ENCODE results near the gene APC2. TPM values are rescaled to one million over a fixed set of nuclear protein-coding genes. Genes with fewer than 3 reads are reported as not detected.

Gene APC2
- total RNA-seq, 4 donors from 2014 or later = 0.02 to 1.2 (median 0.35) TPM

DNA sequence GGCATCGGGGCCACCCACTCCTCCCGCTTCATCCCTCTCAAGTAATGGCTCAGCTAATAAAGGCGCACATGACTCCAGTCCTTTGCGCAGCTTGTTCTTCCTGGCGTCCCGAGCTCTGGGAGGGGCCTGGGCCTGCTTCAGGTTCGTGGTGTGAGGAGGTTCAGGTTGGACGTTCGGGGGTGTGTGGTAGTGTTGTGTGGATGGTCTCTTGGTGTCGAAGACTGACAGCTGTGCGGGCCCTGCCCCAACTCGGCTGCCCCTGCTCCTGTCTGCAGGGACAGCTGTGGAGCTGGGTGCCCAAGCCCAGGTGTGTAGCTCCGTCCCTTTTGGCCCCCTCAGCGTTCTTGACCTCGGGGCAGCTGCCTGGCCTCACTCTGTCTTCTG, 9.5 kb upstream of the APC2 start:
- H3K9me3 ChIP-seq = no peaks in the 10 kb centered on the region
- peaks cover 0 to 53% of the 10 kb centered on the region in 2 donors for H3K36me3 ChIP-seq
- TF ChIP-seq POLR2AphosphoS5 (IDR thresholded peaks at IDR 0.05) (no peak), EP300 (IDR thresholded peaks at IDR 0.05) (no peak)
- TF ChIP-seq, protein P1, sequence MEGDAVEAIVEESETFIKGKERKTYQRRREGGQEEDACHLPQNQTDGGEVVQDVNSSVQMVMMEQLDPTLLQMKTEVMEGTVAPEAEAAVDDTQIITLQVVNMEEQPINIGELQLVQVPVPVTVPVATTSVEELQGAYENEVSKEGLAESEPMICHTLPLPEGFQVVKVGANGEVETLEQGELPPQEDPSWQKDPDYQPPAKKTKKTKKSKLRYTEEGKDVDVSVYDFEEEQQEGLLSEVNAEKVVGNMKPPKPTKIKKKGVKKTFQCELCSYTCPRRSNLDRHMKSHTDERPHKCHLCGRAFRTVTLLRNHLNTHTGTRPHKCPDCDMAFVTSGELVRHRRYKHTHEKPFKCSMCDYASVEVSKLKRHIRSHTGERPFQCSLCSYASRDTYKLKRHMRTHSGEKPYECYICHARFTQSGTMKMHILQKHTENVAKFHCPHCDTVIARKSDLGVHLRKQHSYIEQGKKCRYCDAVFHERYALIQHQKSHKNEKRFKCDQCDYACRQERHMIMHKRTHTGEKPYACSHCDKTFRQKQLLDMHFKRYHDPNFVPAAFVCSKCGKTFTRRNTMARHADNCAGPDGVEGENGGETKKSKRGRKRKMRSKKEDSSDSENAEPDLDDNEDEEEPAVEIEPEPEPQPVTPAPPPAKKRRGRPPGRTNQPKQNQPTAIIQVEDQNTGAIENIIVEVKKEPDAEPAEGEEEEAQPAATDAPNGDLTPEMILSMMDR (IDR thresholded peaks at IDR 0.05) = no peak
- peaks cover 6% of the 10 kb centered on the region for H3K27me3 ChIP-seq
- no CpG with 5 or more reads among the region's 15 CpGs for WGBS, 2 donors (ENCODE audit: low coverage in 1 of 2)
- peaks cover 0 to 41% (median 17%) of the 10 kb centered on the region in 3 donors for H3K4me1 ChIP-seq
- no peak overlapping the region for H3K27ac ChIP-seq
- H3K4me3 ChIP-seq = no peak overlapping the region
- no peak for ATAC-seq

GRCh38 chr19:1441022-1441426, 8.9 kb upstream of the APC2 start:
- Histone ChIP-seq H3K27ac (no peak overlapping the region), H3K36me3 (peaks cover 0 to 47% of the 10 kb centered on the region in 2 donors), H3K9me3 (no peaks in the 10 kb centered on the region), H3K27me3 (peaks cover 13% of the 10 kb centered on the region), H3K4me3 (no peak overlapping the region), H3K4me1 (peaks cover 0 to 47% (median 23%) of the 10 kb centered on the region in 3 donors)
- no CpG with 5 or more reads among the region's 9 CpGs for WGBS, 2 donors (ENCODE audit: low coverage in 1 of 2)
- TF ChIP-seq EP300 (IDR thresholded peaks at IDR 0.05) (no peak), POLR2AphosphoS5 (IDR thresholded peaks at IDR 0.05) (no peak), POLR2A (IDR thresholded peaks at IDR 0.05) (no peak)
- TF ChIP-seq, protein P1 (IDR thresholded peaks at IDR 0.05) = no peak
- no peak for ATAC-seq

- peaks cover 0 to 55% (median 31%) of the 10 kb centered on the region in 3 donors for H3K4me1 ChIP-seq
- no peak for ATAC-seq
- H3K27ac ChIP-seq = no peak overlapping the region
- WGBS, 2 donors (ENCODE audit: low coverage in 1 of 2) = 61 to 75% methylated on average over 7 to 8 of the region's 25 CpGs
- peaks cover 21% of the 10 kb centered on the region for H3K27me3 ChIP-seq
- TF ChIP-seq, protein P1 (IDR thresholded peaks at IDR 0.05) = no peak
- TF ChIP-seq POLR2AphosphoS5 (IDR thresholded peaks at IDR 0.05) = no peak
- TF ChIP-seq POLR2A (IDR thresholded peaks at IDR 0.05) = no peak
- TF ChIP-seq EP300 (IDR thresholded peaks at IDR 0.05) = no peak
- H3K9me3 ChIP-seq = no peaks in the 10 kb centered on the region
- no peak overlapping the region for H3K4me3 ChIP-seq
- peaks cover 0 to 40% of the 10 kb centered on the region in 2 donors for H3K36me3 ChIP-seq
Measured at GRCh38 chr19:1441677-1442438, 8.1 kb upstream of the APC2 start.

- peak overlapping the region in 2 of 4 donors; percentile 14 to 63 for H3K27ac ChIP-seq
- peak overlapping the region in 1 of 2 donors; percentile 46 for H3K4me3 ChIP-seq
- H3K9me3 ChIP-seq = no peaks in the 10 kb centered on the region
- H3K4me1 ChIP-seq = peaks cover 0 to 44% (median 23%) of the 10 kb centered on the region in 3 donors
- H3K36me3 ChIP-seq = peaks cover 0 to 30% of the 10 kb centered on the region in 2 donors
- H3K27me3 ChIP-seq = peaks cover 56% of the 10 kb centered on the region
- TF ChIP-seq, protein P1 (IDR thresholded peaks at IDR 0.05) = peak in 3 of 4 experiments; percentile 84 to 95 (median 91)
- TF ChIP-seq EP300 (IDR thresholded peaks at IDR 0.05) = no peak
- WGBS, 2 donors (ENCODE audit: low coverage in 1 of 2) = 20% methylated on average over 2 of the region's 70 CpGs; no CpG with 5 or more reads in 1 of the 2 donors
- peak; percentile 91 for ATAC-seq
Measured at GRCh38 chr19:1445185-1445931, 4.6 kb upstream of the APC2 start.
